HEK293 (cell line): ENCODE measurements around the gene SLC6A6.
A peak's percentile ranks its signal among the peaks of the same experiment; 100 is the strongest.

Experiments
- CTCF ChIA-PET: fragments of 350-600 bp; formaldehyde crosslinking; extraction: SDS; loops from one replicate; lab custom pipeline; 2021; ENCODE audit warnings: antibody characterized with exemption; lab: Yijun Ruan, JAX
- POLR2A ChIA-PET: fragments of 300-600 bp; formaldehyde crosslinking; extraction: SDS; loops from one replicate; lab custom pipeline; 2020; ENCODE audit warnings: antibody characterized with exemption, inconsistent platforms; lab: Yijun Ruan, JAX
- H3K27ac ChIP-seq: fragments of 200-500 bp; sonication (Bioruptor generic); 2 replicates; pipeline ENCODE4 v1.5.1; 2014; ENCODE audit warnings: low read depth, low read length, control low read depth, inconsistent platforms; ENCODE audit errors: extremely low read depth
- H3K36me3 ChIP-seq, 2 experiments: fragments of 200-500 bp in 1 of 2; sonication (Bioruptor generic) in 1 of 2; 1 replicate in 1 of 2; 2 replicates in 1 of 2; pipeline ENCODE4 v1.5.1; 2014 to 2017; ENCODE audit warnings: inconsistent platforms in 2 of 2, low read length in 2 of 2; ENCODE audit not compliant: control insufficient read depth in 2 of 2, insufficient read depth in 1 of 2
- H3K4me1 ChIP-seq: fragments of 200-500 bp; sonication (Bioruptor generic); 2 replicates; pipeline ENCODE4 v1.5.1; 2014; ENCODE audit warnings: mild to moderate bottlenecking, low read length, inconsistent platforms; ENCODE audit not compliant: control insufficient read depth, insufficient read depth
- H3K4me3 ChIP-seq: 2 replicates; pipeline ENCODE4 v1.5.1; 2011; ENCODE audit warnings: low read depth, mild to moderate bottlenecking, control low read depth, low read length, moderate library complexity
- H3K9me3 ChIP-seq: fragments of 200-500 bp; sonication (Bioruptor generic); 2 replicates; pipeline ENCODE4 v1.5.1; 2014; ENCODE audit warnings: low read depth, low read length, inconsistent platforms; ENCODE audit not compliant: control insufficient read depth, insufficient read depth
- EGR2 ChIP-seq: fragments of 450-650 bp; formaldehyde crosslinking; IDR thresholded peaks from 2 replicates; pipeline ENCODE4 v1.5.1; 2016; ENCODE audit warnings: low read depth, missing biosample characterization, missing genetic modification characterization
- HOXC10 ChIP-seq: sonication (generic); formaldehyde crosslinking; IDR thresholded peaks from 2 replicates; pipeline ENCODE4 v1.8.1; 2023; ENCODE audit warnings: mild to moderate bottlenecking, missing genetic modification reagents
- HOXD13 ChIP-seq: sonication (generic); formaldehyde crosslinking; IDR thresholded peaks from 2 replicates; pipeline ENCODE4 v1.8.0; 2022; ENCODE audit warnings: missing genetic modification reagents, borderline replicate concordance
- KLF1 ChIP-seq: fragments of 450-650 bp; formaldehyde crosslinking; IDR thresholded peaks from 2 replicates; pipeline ENCODE4 v1.5.1; 2016; ENCODE audit warnings: missing biosample characterization, missing genetic modification characterization
- REPIN1 ChIP-seq: fragments of 450-650 bp; formaldehyde crosslinking; IDR thresholded peaks from 2 replicates; pipeline ENCODE4 v1.5.1; 2017; ENCODE audit warnings: missing biosample characterization, missing genetic modification characterization, low read depth
- TSHZ1 ChIP-seq: fragments of 450-650 bp; formaldehyde crosslinking; IDR thresholded peaks from 2 replicates; pipeline ENCODE4 v1.5.1; 2016; ENCODE audit warnings: missing biosample characterization, missing genetic modification characterization, borderline replicate concordance
- ZBTB17 ChIP-seq: fragments of 450-650 bp; formaldehyde crosslinking; IDR thresholded peaks from 2 replicates; pipeline ENCODE4 v1.5.1; 2016; ENCODE audit warnings: missing biosample characterization, missing genetic modification characterization
- ZNF155 ChIP-seq: fragments of 450-650 bp; formaldehyde crosslinking; IDR thresholded peaks from 2 replicates; pipeline ENCODE4 v1.5.1; 2016; ENCODE audit warnings: missing biosample characterization, missing genetic modification characterization
- ZNF19 ChIP-seq: fragments of 450-650 bp; formaldehyde crosslinking; IDR thresholded peaks from 2 replicates; pipeline ENCODE4; 2016; ENCODE audit warnings: missing biosample characterization, missing genetic modification characterization, low read depth
- ZNF23 ChIP-seq: fragments of 450-650 bp; formaldehyde crosslinking; IDR thresholded peaks from 2 replicates; pipeline ENCODE4 v1.5.1; 2016; ENCODE audit warnings: missing biosample characterization, missing genetic modification characterization, borderline replicate concordance
- ZNF266 ChIP-seq: fragments of 450-650 bp; formaldehyde crosslinking; IDR thresholded peaks from 2 replicates; pipeline ENCODE4 v1.5.1; 2016; ENCODE audit warnings: missing biosample characterization, missing genetic modification characterization, low read depth
- ZNF311 ChIP-seq: fragments of 450-650 bp; formaldehyde crosslinking; IDR thresholded peaks from 2 replicates; pipeline ENCODE4 v1.5.1; 2017; ENCODE audit warnings: missing biosample characterization, missing genetic modification characterization, borderline replicate concordance
- ZNF324 ChIP-seq: fragments of 450-650 bp; formaldehyde crosslinking; IDR thresholded peaks from 2 replicates; pipeline ENCODE4 v1.5.1; 2016; ENCODE audit warnings: missing biosample characterization, missing genetic modification characterization
- ZNF354C ChIP-seq: fragments of 450-650 bp; formaldehyde crosslinking; IDR thresholded peaks from 2 replicates; pipeline ENCODE4 v1.5.1; 2016; ENCODE audit warnings: missing biosample characterization, missing genetic modification characterization, low read depth, borderline replicate concordance
- ZNF473 ChIP-seq: fragments of 450-650 bp; formaldehyde crosslinking; IDR thresholded peaks from 2 replicates; pipeline ENCODE4 v1.5.1; 2017; ENCODE audit warnings: missing biosample characterization, missing genetic modification characterization
- ZNF596 ChIP-seq: fragments of 450-650 bp; IDR thresholded peaks from 2 replicates; pipeline ENCODE4 v1.5.0; 2018; ENCODE audit warnings: missing biosample characterization, mild to moderate bottlenecking, missing genetic modification characterization, moderate library complexity
- ZNF792 ChIP-seq: fragments of 450-650 bp; formaldehyde crosslinking; IDR thresholded peaks from 2 replicates; pipeline ENCODE4 v1.5.1; 2016; ENCODE audit warnings: missing biosample characterization, missing genetic modification characterization
- TF ChIP-seq, protein P1 (sequence below): fragments of 450-650 bp; formaldehyde crosslinking; IDR thresholded peaks from 2 replicates; pipeline ENCODE4 v1.5.1; 2016; ENCODE audit warnings: missing biosample characterization, missing genetic modification characterization

Gene SLC6A6

GRCh38 chr3:14376348-14377043 lies 25.9 kb upstream of the SLC6A6 start:
- peaks cover 10% of the 10 kb centered on the region for H3K4me1 ChIP-seq
- no peak overlapping the region for H3K27ac ChIP-seq
- POLR2A ChIA-PET = no interaction called here
- H3K9me3 ChIP-seq = no peaks in the 10 kb centered on the region
- H3K36me3 ChIP-seq = no peaks in the 10 kb centered on the region
- TF ChIP-seq ZNF23 = no peak
- no peak for TF ChIP-seq ZNF19
- no peak for TF ChIP-seq REPIN1 (tag by site-specific recombination)
- TF ChIP-seq EGR2 (tag by site-specific recombination) = peak; percentile 18; the same call in 1 of the 2 replicates
- CTCF ChIA-PET = interaction anchor here (1.3 kb wide), 1 partner anchor 91 kb away, joined by 4 read pairs; no protein-coding TSS in a partner anchor
- no peak overlapping the region for H3K4me3 ChIP-seq

DNA sequence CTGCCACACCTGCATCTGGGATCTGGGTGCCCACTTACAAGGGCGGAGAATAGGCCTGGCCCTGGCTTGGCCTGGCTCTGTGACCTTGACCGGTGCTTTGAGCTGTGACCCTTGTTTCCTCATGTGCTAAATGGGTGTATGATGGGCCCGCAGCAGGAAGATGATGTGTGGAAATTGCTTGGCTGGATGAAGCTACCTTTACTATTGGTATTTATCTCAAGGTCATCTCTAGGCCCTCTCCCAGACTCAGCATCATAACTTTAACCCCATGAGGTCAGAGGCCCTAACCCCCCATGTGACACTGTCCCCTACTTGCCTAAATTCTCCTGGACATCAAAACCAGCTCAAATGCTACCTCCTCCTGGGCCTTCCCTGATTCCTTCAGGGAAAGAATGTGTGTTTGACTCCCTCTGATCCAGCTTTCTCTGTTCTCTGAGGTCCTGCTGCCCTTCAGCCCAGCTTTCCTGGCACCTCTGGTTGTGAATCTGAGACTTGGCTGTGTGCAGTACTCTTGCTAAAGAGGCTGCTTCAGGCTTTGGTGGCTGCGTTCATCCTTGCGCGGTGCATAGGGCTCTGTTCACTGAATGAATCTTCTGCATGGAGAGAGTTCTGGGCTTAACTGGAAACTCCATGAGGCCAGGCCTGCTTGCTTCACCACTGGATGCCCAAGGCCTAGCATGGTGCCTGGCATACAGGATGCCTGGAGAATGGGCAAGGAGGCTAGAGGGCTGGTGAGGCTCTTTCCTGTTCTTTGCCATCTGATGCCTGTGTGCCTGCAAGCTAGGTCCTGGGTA lies 25.2 kb upstream of the SLC6A6 start:
- TF ChIP-seq, protein P1, sequence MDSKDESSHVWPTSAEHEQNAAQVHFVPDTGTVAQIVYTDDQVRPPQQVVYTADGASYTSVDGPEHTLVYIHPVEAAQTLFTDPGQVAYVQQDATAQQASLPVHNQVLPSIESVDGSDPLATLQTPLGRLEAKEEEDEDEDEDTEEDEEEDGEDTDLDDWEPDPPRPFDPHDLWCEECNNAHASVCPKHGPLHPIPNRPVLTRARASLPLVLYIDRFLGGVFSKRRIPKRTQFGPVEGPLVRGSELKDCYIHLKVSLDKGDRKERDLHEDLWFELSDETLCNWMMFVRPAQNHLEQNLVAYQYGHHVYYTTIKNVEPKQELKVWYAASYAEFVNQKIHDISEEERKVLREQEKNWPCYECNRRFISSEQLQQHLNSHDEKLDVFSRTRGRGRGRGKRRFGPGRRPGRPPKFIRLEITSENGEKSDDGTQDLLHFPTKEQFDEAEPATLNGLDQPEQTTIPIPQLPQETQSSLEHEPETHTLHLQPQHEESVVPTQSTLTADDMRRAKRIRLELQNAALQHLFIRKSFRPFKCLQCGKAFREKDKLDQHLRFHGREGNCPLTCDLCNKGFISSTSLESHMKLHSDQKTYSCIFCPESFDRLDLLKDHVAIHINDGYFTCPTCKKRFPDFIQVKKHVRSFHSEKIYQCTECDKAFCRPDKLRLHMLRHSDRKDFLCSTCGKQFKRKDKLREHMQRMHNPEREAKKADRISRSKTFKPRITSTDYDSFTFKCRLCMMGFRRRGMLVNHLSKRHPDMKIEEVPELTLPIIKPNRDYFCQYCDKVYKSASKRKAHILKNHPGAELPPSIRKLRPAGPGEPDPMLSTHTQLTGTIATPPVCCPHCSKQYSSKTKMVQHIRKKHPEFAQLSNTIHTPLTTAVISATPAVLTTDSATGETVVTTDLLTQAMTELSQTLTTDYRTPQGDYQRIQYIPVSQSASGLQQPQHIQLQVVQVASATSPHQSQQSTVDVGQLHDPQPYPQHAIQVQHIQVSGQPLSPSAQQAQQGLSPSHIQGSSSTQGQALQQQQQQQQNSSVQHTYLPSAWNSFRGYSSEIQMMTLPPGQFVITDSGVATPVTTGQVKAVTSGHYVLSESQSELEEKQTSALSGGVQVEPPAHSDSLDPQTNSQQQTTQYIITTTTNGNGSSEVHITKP (tag by site-specific recombination) = no peak
- peaks cover 3% of the 10 kb centered on the region for H3K4me1 ChIP-seq
- no peaks in the 10 kb centered on the region for H3K9me3 ChIP-seq
- ChIA-PET POLR2A (no interaction called here), CTCF (interaction anchor here (1.3 kb wide), 2 partner anchors 14 to 90 kb away, joined by 4 read pairs; no protein-coding TSS in a partner anchor)
- H3K36me3 ChIP-seq = no peaks in the 10 kb centered on the region
- H3K4me3 ChIP-seq = no peak overlapping the region
- no peak overlapping the region for H3K27ac ChIP-seq

- ChIA-PET CTCF (interaction anchor here (1.3 kb wide), 1 partner anchor 14 kb away, joined by 4 read pairs; no protein-coding TSS in a partner anchor), POLR2A (no interaction called here)
- H3K4me1 ChIP-seq = no peaks in the 10 kb centered on the region
- H3K27ac ChIP-seq = no peak overlapping the region
- no peaks in the 10 kb centered on the region for H3K36me3 ChIP-seq
- H3K4me3 ChIP-seq = no peak overlapping the region
- no peaks in the 10 kb centered on the region for H3K9me3 ChIP-seq
- TF ChIP-seq HOXC10 (CRISPR knock-in tag) (no peak), ZNF155 (no peak), ZNF792 (tag by site-specific recombination) (no peak), ZNF354C (tag by site-specific recombination) (no peak), KLF1 (tag by site-specific recombination) (no peak), HOXD13 (CRISPR knock-in tag) (no peak), TSHZ1 (no peak), ZNF324 (tag by site-specific recombination) (no peak), ZNF266 (tag by site-specific recombination) (no peak), ZNF311 (tag by site-specific recombination) (no peak), ZNF596 (tag by site-specific recombination) (no peak), ZNF473 (tag by site-specific recombination) (no peak), ZBTB17 (no peak)
These were observed 24.6 kb upstream of the SLC6A6 start for GRCh38 chr3:14377838-14378169.
